MM.1S (cell line): ENCODE data around the gene AMIGO1.

Experiments used
- CTCF ChIP-seq: fragments of 300-600 bp; sonication (generic); IDR thresholded peaks from 2 replicates; pipeline ENCODE4 v1.5.1; 2016; ENCODE audit warnings: antibody characterized with exemption, low read length, mixed read lengths
- EZH2 ChIP-seq: fragments of 300-600 bp; sonication (generic); optimal IDR thresholded peaks from 2 replicates; pipeline ENCODE3; 2017; ENCODE audit warnings: low read depth, mild to moderate bottlenecking, antibody characterized with exemption, low read length, mixed read lengths

GRCh38 chr1:109500941-109501381 lies 8.6 kb downstream of the AMIGO1 start:
- TF ChIP-seq CTCF (no peak), EZH2 (no peak)
